Cardiac fibroblast (primary cell): Measurements from ENCODE around the gene IL1RL2.

Experiments
- DNase-seq, 2 donors: peaks; one replicate each; pipeline versions ENCODE4 v3.0.0 to v3.0.0-alpha.2; 2010; ENCODE audit warnings: low read depth in 2 of 2
- H3K4me3 ChIP-seq, 2 donors: replicated peaks in 1 of 2; 1 replicate in 1 of 2; 2 replicates in 1 of 2; pipeline ENCODE4 v1.5.1; 2011; ENCODE audit warnings: low read depth in 2 of 2, low read length in 2 of 2, mild to moderate bottlenecking in 2 of 2, moderate library complexity in 1 of 2
- TF ChIP-seq, protein P1 (sequence below): IDR thresholded peaks from one replicate; pipeline ENCODE4 v1.5.1; 2011; ENCODE audit warnings: low read depth, mild to moderate bottlenecking, low read length, inconsistent platforms

IL1RL2 gene

DNA sequence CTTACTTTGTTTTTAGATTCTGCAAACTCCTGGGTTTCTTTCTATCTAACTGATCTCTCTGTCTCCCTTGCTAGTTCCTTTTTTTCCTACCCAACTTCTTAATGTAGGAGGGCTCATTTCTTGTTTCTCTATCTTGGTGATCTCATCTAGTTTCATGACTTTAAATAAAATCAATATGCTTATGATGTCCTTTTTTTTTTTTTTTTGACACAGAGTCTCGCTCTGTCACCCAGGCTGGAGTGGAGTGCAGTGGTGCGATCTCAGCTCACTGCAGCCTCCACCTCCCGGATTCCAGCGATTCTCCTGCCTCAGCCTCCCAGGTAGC, 82.3 kb downstream of the IL1RL2 start:
- no peak overlapping the region for H3K4me3 ChIP-seq
- TF ChIP-seq, protein P1, sequence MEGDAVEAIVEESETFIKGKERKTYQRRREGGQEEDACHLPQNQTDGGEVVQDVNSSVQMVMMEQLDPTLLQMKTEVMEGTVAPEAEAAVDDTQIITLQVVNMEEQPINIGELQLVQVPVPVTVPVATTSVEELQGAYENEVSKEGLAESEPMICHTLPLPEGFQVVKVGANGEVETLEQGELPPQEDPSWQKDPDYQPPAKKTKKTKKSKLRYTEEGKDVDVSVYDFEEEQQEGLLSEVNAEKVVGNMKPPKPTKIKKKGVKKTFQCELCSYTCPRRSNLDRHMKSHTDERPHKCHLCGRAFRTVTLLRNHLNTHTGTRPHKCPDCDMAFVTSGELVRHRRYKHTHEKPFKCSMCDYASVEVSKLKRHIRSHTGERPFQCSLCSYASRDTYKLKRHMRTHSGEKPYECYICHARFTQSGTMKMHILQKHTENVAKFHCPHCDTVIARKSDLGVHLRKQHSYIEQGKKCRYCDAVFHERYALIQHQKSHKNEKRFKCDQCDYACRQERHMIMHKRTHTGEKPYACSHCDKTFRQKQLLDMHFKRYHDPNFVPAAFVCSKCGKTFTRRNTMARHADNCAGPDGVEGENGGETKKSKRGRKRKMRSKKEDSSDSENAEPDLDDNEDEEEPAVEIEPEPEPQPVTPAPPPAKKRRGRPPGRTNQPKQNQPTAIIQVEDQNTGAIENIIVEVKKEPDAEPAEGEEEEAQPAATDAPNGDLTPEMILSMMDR, result no peak

DNA sequence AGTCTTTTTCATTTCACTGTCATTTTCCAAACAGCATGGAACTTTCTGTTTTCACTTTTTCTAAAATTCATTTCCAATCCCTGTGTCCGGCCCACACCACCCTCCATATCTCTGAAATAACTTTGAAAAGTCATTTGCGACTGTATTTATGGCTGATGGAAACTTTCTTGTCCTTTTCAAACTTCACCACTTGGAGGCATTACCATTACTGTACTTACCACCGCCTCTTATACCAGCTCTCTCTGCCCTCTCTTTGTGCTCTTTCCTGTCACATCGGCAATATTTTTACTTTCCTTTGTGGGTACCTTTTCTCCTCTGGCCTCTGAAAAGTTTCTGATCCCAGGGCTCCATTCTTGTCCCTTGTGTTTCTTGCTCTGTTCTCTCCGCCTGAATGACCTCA, 85.0 kb downstream of the IL1RL2 start:
- DNase-seq, result no peak
- TF ChIP-seq, protein P1, result no peak

More for the DNA sequence above, 82.3 kb downstream of the IL1RL2 start:
- no peak for DNase-seq

DNA sequence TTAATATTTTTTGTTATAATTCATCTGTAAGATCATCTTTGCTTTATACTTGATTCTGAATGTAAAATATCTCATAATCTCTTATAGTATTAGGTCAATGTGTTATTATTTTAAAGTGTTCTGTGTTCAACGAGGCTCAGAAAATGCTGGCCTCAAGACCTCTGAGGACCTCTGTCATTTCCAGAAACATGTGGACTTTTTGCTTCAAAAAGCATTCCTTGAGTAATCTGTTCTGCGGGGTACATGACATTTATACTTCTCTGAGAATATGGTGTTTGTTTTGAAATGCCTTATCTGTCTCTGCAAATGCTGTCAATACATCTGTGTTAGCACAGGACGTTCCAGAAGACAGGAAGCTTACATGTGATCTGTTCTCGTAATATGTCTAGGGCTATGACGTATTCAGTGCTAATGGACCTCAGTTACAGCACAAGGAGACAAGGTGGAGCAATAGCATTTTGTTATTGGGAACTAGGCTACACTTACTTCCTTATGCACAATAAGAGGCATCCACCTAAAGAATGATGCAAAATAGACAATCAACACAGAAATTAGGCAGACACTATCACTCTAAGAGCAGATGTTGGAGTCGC, 86.9 kb downstream of the IL1RL2 start:
- H3K4me3 ChIP-seq, result no peak overlapping the region
- TF ChIP-seq, protein P1, result no peak
- DNase-seq, result peak; percentile 95 to 96

More for the DNA sequence above, 85.0 kb downstream of the IL1RL2 start:
- no peak overlapping the region for H3K4me3 ChIP-seq

DNA sequence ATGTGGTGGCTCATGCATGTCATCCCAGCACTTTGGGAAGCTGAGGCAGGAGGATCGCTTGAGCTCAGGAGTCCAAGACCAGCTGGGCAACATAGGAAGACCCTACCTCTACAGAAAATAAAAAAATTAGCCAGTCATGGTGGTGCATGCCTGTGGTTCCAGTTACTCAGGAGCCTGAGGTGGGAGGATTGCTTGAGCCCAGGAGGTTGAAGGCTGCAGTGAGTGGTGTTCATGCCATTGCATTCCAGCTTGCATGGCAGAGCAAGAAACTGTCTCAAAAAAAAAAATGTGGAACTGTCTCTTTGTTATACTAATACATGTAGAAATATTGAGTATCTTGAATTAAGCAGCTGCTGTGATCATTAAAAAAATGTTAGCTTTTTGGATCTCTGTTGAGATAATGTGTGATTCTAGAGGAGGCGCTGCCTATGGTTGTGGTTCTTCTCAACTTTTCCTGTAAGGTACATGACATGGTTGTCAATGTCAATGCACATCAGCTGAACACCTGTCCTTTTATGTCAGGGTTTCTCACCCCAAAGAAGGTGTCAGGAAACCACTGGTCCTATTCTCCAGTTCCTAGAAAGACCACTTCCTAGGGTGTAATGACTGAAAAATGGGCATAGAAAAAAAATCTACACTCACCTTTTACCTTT, 89.9 kb downstream of the IL1RL2 start:
- H3K4me3 ChIP-seq, result no peak overlapping the region
- DNase-seq, result no peak
- TF ChIP-seq, protein P1, result no peak

DNA sequence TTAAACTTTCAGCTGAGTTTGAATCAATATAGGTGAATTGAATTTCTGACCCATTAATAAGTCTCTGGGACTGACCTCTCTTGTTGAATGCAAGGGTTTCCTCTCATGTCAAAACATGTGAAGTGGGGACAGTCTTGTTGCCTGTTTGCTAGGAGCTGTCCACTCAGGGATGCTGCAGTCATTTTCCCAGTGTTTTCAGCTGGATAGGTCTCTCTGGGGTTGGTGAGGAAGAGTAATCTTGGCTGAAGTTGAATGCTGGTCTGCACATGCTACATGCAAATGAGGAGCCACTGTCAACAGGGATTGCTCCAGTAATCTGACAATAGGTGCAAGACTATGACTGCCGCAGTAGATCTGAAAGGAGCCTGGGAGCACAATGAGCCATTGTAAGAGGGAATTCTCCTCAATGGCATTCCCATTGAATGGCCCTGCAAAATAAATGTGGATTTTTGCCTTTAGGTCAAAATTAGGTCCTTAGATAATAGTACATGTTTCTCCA, 90.4 kb downstream of the IL1RL2 start:
- H3K4me3 ChIP-seq, result no peak overlapping the region
- TF ChIP-seq, protein P1, result no peak
- no peak for DNase-seq

DNA sequence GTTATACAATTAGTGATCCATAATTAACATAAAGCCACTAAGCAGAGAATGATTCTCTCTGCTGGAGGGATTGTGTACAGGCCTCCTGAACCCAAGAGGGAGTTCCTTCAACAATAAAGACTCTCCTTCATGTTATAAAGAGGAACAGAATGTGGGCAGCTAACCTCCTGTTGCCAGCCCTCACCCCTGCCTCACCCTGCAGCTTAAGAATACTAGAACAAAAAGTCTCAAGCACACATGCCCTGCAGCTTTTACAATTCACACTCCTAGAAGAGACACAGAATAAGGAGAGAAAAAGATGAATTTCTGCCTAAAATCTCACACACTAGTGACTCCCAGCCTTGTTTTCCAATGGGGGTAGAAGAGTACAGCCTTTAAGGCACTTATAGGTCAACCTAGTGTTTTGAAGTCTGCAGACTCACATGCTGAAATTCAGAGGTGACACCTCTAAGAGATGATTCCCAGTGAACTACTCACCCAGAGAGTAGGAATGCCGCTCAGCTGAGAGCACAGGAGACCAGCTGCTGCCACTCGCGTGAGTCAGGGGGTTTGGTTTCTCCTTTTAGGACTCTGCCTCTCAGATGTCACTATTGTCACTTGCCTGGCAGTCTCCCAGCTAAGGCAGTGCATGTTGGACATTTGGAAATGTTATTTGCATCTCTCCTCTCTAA, 92.0 kb downstream of the IL1RL2 start:
- TF ChIP-seq, protein P1, result no peak
- H3K4me3 ChIP-seq, result no peak overlapping the region
- peak in 1 of 2 donors; percentile 39 for DNase-seq
